Measurements from ENCODE around the gene OTOA. TPM values are rescaled to one million over a fixed set of nuclear protein-coding genes. Genes with fewer than 3 reads are reported as not detected.
A peak's percentile ranks its signal among the peaks of the same experiment; 100 is the strongest.
"Not testable (repeated sequence)": the region's sequence is repeated elsewhere in the genome, so short reads cannot be mapped to it uniquely, and the experiment has no call there.

Gene OTOA
- total RNA-seq, 1 experiment from 2014 or later, result not detected

DNA sequence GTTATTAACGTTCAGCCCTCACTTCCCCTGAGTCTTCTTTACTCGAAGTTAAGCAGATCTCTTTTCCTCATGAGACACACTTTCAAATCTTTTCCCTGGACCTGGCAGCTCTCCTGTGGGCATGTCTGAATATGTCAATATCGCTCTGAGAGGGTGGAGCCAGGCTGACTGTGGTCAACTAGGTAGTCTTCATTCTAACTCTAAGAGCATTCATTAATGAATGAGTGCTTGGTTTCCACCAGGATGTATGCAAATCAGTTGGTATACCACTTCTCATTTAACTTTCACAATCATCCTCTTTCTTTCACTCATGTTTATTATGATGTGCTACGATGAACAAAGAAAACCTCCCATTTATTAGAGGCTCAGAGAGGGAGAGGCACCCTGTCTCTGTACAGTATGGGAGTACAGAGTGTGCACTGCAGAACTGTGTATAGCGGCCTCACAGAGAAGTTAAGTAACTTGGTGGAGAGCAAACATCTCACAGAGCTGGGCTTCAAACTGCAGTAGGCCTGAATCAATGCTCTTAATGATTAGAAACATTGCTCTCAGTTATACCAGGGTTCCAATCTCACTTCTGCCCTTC, 39.9 kb downstream of the OTOA start:
- in situ Hi-C loops (cut with HindIII; ENCODE audit: low pct_unique_long_range_greater_than_20kb, low sequenced_read_pairs), result no loop called here
- no peak for DNase-seq (ENCODE audit: low read depth)

DNA sequence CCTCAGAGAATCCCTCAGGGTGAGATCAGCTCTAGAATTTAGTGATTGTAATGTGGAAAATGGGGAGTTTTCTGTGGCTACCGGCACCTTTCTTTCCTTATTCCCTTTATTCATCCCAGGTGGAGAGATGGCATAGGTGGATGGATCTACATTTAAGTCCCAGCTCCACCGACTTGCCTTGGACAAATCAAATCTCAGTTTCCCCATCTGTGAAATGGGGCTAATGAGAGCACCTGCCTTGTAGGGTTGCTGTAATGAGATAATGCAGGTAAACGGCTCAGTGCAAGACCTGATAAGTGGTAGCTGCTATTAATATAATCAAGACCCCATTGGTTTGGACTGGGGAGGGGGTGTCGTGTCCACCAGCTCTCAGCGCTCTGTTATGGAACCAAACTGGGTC, 40.5 kb downstream of the OTOA start:
- DNase-seq (ENCODE audit: low read depth), result no peak
- in situ Hi-C loops (cut with HindIII; ENCODE audit: low pct_unique_long_range_greater_than_20kb, low sequenced_read_pairs), result no loop called here

DNA sequence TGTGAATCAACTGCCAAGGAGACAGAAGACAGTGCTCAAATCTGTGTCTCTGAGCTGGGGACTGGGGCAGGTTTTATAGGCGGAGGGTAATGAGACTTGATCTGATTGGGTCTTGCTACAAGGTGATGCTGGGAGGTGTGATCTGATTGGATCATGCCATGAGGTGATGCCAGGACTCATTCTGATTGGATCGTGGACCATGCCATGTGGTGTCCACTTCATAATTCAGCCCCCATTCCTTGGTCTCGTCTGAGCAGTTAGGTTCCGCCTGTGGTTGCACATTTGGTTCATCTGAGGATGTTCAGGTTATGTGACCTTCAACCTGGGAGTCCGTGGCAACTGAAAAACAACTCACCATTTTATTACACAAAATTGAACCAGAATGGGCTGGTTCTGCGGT, 41.0 kb downstream of the OTOA start:
- DNase-seq (ENCODE audit: low read depth), result peak; percentile 6

DNA sequence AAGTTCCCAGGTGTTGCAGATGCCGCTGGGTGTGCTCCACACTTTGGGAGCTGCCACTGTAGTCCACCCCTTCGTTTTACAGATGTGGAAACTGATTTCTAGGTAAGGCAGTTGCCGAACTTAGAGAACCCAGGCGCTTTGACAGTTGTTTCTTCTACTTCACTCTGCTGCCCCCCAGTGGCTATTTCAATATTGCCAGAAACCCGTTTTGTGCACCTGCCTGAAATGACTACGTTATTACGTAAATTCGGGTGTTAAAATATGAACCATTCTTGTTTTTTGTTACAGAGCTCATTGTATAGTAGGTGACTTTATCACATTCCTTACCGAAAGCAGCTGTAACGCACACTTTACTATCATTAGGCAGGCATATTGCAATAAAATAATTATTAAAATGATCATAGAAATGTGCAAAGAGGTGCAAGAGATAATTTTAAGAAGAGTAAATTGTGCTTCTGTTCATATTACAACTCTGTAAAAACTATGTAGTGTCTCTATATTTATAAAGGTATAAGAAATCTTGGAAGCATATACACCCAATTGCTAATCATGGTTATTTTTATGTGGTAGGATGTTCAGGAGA, 44.9 kb downstream of the OTOA start:
- in situ Hi-C loops (cut with HindIII; ENCODE audit: low pct_unique_long_range_greater_than_20kb, low sequenced_read_pairs), result no loop called here
- DNase-seq (ENCODE audit: low read depth), result peak; percentile 40

More for the DNA sequence above, 41.0 kb downstream of the OTOA start:
- in situ Hi-C loops (cut with HindIII; ENCODE audit: low pct_unique_long_range_greater_than_20kb, low sequenced_read_pairs), result no loop called here

DNA sequence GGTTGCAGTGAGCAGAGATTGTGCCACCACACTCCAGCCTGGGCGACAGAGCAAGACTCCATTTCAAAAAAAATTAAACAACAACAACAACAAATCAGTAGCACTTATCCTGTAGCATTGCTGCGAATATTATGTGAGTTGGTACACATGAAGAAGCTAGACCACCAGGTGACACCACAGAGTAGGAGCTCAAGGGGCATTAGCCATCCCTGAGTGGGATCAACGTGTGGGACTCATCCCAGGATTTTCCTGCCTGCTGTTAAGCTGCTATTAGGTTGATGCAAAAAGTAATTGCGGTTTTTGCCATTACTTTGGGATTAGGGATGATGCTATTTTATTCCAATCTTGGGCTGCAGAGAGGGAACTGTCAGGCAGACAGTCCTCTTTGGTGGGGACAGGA, 47.2 kb downstream of the OTOA start:
- in situ Hi-C loops (cut with HindIII; ENCODE audit: low pct_unique_long_range_greater_than_20kb, low sequenced_read_pairs), result no loop called here
- no peak for DNase-seq (ENCODE audit: low read depth)

DNA sequence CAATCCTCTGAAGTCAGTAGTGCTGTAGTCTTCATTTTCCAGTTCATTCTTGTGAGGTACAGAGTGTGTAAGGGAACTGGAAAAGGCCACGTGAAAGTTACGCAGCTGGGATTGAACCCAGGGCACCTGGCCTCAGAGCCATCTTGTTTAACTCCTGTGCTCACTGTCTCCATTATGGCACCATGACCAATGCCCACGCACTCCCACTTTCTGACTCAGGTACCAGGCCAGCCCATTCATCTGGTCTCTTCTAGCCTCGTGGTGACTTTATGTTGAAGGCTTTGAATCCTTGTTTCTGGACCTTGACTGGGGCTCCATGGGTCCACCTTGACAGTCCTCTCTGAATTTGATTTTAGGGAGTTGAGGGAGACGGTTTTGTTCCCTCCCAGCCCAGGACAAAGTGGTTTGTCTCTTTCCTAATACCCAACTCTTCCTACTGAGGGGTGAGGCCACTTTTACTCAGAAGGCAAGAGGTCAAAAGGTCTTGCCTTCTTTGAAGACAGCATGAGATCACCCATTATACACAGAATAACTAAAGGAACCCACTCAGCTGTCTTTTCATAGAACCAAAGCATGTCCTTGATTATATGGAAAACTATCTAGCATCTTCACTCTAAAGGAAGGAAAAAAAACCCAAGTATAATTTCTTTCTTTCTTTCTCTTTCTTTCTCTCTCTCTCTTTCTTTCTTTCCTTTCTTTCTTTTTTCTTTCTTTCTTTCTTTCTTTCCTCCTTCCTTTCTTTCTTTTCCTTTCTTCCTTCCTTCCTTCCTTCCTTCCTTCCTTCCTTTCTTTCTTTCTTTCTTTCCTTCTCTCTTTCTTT, 50.0 kb downstream of the OTOA start:
- in situ Hi-C loops (cut with HindIII; ENCODE audit: low pct_unique_long_range_greater_than_20kb, low sequenced_read_pairs), result no loop called here
- no peak for DNase-seq (ENCODE audit: low read depth)

DNA sequence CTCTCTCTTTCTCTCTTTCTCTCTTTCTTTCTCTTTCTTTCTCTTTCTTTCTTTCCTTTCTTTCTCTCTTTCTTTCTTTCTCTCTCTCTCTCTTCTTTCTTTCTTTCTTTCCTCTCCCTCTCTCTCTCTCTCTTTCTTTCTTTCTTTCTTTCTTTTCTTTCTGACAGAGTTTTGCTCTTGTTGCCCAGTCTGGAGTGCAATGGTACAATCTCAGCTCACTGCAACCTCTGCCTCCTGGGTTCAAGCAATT, 50.5 kb downstream of the OTOA start:
- in situ Hi-C loops (cut with HindIII; ENCODE audit: low pct_unique_long_range_greater_than_20kb, low sequenced_read_pairs); DNase-seq (ENCODE audit: low read depth): not testable (repeated sequence)

DNA sequence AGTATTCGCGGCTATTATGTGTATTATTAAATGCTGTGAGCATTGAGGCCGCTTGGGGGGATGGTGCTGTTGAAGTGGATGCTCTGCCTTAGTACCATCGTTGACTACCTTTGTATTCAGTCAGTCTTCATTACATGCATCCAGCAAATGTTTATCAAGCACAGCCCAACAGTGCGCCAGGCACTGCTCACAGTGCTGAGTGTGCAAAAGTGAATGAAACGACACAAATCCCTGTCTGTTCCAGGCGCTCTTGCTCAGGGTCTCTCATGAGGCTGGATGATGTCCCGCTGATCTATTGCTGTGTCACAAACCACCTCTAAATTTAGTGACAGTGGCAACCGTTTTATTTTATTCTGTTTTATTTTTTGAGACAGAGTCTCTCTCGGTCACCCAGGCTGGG, 53.8 kb downstream of the OTOA start:
- DNase-seq (ENCODE audit: low read depth), result no peak
- in situ Hi-C loops (cut with HindIII; ENCODE audit: low pct_unique_long_range_greater_than_20kb, low sequenced_read_pairs), result no loop called here

DNA sequence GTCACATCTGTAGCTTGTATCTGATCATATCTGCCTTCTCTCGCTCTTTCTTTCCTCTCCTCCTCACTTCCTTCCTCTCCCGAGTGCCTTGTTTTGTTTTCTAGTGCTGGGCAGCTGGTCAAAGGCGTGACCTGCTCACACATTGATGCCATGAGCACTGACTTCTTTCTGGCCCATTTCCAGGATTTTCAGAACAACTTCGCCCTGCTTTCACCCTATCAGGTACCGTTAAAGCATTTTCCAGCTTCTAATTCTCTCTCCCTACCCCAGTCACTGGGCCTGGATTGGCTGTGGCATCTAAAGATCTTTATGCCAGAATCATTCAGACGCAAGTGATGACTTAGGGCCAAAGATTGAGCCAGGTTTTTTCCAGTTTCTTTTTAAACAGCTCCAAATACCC, 55.5 kb downstream of the OTOA start:
- DNase-seq (ENCODE audit: low read depth), result no peak
- in situ Hi-C loops (cut with HindIII; ENCODE audit: low pct_unique_long_range_greater_than_20kb, low sequenced_read_pairs), result no loop called here

DNA sequence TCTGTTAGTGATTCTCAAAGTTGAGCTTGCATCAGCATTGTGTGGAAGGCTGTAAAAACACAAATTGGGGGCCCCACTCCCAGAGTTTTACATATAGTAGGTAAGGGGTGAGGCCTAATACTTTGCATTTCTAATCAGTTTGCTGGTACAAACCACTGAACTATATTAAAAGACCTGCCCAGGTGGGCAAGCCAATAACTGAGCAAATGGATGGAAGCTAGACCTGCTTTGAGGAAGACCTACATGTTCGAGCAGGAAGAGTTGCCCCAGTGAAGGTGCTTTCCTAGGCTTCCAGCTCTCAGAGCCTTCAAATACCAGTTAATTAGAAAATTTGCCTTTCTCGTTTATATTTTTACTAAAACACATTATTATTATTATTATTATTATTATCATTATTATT, 56.8 kb downstream of the OTOA start:
- no peak for DNase-seq (ENCODE audit: low read depth)
- in situ Hi-C loops (cut with HindIII; ENCODE audit: low pct_unique_long_range_greater_than_20kb, low sequenced_read_pairs), result no loop called here

DNA sequence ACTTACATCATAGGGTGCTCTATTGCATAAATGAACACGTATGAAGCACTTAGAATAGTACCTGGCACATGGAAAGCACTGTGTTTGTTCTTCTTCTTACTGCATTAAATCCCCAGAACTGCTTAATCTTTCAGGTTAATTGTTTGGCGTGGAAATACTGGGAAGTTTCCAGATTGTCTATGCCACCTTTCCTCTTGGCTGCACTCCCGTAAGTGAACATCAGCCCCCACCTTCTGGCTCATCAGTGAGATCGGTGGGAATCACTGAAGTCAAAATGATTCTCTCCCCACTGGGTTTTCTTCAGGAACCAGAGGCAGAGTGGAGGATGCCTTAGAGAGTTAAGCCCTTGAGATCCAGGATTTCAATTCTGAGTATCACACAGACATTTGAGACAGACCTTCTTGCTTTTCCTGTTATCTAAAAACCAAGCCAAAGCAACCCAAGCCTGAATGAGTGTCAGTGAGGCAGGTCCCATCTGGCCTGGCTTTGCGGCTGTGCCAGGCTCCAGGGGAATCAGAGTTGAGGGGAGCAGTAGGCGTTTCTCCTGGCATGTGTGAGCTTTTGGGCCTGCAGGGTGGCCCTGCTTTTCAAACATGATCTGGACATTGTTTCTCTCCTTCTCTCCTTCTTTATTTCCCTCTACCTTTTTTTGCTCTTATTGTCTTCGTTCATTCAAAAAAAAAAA, 59.1 kb downstream of the OTOA start:
- in situ Hi-C loops (cut with HindIII; ENCODE audit: low pct_unique_long_range_greater_than_20kb, low sequenced_read_pairs), result no loop called here
- DNase-seq (ENCODE audit: low read depth), result no peak

DNA sequence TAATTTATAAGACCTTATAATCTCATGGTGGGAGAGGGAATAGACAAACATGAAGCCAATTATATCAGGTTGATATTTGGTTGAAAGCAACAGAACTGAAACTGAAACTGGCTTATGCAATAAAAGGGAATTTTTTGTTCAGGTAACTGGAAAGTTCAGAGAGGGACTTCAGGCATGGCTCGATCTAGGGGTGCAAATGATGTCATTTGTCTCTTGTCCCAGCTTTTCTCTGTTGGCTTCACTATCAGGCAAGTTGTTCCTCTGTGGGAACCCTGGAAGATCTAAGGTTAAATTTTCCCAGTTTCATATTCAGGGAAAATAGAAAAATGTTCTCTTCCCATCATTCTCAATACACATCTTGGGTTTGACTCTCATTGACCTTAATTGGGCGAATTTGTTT, 59.8 kb downstream of the OTOA start:
- DNase-seq (ENCODE audit: low read depth), result no peak
- in situ Hi-C loops (cut with HindIII; ENCODE audit: low pct_unique_long_range_greater_than_20kb, low sequenced_read_pairs), result no loop called here

DNA sequence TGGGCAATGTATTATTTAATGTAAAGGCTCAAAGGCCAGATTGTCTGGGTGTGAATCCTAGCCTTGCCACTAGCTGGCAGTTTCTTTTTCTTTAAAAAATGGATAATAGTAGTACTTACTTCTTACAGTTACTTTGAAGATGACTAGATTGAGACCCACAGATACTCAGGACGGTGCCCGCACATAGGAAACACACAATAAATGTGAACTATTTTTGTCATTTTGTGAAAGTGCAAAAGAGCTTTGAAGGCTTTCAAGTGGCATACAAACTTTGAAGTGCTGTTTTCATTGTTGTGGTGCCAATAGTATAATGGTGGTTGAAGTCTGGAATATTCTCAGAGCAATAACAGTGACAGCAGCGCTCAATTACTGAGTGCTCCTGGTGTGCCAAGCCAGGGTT, 63.6 kb downstream of the OTOA start:
- DNase-seq (ENCODE audit: low read depth), result no peak
- in situ Hi-C loops (cut with HindIII; ENCODE audit: low pct_unique_long_range_greater_than_20kb, low sequenced_read_pairs), result no loop called here

DNA sequence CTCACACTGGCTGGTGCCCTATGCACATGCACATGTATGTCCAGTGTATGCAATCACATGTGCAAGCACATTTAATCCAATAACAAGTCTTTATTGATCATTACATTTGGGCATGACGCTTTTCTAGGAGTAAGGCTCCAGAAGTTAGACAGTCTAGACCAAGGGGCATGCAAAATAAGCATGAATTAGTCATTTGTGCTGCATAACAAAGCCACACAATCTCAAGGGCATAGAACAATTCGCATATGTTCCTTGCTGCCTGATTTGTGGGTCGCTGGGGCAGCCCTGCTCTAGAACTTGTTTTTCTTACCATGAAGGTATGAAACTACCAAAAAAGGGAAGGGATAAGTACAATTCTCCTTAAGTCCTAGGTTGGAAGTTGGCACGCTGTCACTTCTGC, 67.5 kb downstream of the OTOA start:
- DNase-seq (ENCODE audit: low read depth); in situ Hi-C loops (cut with HindIII; ENCODE audit: low pct_unique_long_range_greater_than_20kb, low sequenced_read_pairs): not testable (repeated sequence)

DNA sequence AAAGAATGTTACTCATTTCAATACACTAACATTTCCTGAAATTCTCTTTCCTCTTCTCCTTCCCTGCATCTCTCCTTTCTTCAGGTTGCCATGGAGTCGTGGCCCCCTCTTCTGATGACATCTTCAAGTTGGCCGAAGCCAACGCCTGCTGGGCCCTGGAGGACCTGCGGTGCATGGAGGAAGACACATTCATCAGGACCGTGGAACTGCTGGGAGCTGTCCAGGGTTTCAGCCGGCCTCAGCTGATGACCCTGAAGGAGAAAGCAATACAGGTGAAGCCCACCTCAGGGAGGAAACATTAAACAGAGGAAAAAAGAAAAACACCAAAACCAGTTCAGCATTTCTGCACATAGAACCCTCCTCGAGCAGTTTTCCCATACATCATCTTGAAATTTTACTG, 76.9 kb downstream of the OTOA start:
- in situ Hi-C loops (cut with HindIII; ENCODE audit: low pct_unique_long_range_greater_than_20kb, low sequenced_read_pairs); DNase-seq (ENCODE audit: low read depth): not testable (repeated sequence)

DNA sequence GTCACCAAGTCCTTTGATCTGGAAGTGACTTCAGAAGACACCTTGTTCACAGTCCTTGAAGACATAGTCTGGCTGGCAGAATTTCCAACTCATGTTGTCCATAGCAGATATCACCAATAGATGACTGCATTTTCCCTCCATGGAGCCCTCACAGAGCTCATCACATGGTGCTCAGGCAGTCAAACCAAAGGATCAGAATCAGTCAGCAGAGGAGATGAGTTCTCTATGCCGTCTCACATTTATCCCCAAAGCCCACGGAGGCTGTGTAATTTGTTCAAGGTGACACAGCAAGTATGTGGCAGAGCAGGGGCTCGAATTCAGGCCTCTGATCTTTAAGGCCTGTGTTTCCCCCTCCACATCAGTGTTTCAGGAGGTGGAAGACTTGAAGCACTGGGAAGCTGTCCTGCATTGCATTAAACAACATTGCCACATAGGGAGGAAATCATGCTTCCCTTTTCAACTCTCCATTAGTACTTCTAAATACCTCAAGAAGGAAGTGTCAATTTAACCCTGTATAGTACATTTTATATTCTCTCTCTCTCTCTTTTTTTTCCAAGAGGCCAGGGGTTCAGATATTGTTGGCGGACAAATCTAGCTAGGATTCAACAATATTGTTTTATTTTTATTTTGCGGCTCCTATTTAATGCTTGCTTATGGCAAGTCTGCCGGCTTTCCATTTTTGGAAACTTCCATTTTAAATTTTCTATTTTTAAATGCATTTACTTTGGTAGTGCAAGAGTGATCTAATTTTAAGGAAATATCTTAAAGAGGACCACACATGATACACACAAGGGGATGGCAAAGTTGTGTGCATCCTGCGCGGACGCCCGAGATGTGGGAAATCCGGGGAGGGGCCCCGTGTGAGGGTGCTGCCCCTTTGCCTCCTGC, 92.7 kb downstream of the OTOA start:
- DNase-seq (ENCODE audit: low read depth); in situ Hi-C loops (cut with HindIII; ENCODE audit: low pct_unique_long_range_greater_than_20kb, low sequenced_read_pairs): not testable (repeated sequence)

DNA sequence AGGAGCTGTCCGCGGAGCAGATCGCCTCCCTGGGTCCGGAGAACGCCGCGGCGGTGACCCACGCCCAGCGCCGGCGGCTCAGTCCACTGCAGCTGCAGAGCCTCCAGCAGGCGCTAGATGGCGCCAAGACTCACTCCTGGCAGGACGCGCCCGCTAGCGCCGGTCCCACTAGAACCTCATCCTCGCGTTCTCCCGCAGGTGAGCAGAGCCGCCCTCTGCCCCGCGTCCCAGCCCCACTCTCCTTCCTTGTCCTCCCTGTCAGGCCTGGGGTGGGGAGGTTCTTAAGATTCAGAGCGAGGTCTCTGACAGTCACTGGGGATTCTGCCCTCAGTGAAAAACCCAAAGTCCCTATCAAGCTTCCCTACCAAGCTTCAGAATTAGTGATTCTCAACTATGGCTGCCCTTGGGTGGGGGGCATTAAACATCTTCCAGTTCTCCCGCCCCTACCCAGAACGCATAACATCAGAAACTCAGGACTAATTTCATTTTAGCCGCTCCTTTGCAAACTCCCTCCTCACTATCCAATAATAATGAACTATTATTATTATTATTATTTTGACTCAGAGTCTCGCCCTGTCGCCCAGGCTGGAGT, 93.4 kb downstream of the OTOA start:
- in situ Hi-C loops (cut with HindIII; ENCODE audit: low pct_unique_long_range_greater_than_20kb, low sequenced_read_pairs); DNase-seq (ENCODE audit: low read depth): not testable (repeated sequence)

DNA sequence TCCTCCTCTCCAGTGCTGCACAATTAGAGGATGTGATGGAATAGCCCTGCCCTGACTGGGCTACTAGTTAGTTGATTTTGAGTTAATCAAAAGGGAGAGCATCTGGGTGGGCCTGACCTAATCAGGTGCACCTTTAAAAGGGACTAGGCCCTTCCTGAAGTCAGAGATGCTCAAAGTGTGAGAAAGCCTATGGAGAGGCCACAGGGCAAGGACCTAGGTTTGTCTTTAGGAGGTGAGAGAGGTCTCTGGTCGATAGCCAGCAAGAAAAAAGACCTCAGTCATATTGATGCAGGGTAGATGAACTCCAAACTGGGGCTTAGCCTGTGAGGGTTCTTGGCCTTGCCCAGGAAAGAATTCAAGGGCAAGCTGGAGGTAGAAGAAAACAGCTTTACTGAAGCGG, 104.5 kb downstream of the OTOA start:
- in situ Hi-C loops (cut with HindIII; ENCODE audit: low pct_unique_long_range_greater_than_20kb, low sequenced_read_pairs), result not testable (repeated sequence)
- DNase-seq (ENCODE audit: low read depth), result peak; percentile 2
